NCI-H1105 (cell line): ENCODE results near the gene C5orf52.
"Not testable (repeated sequence)": the region's sequence is repeated elsewhere in the genome, so short reads cannot be mapped to it uniquely, and the experiment has no call there.

ENCODE experiments used
- DNase-seq: peaks from one replicate; lab custom pipeline; 2025; lab: John Stamatoyannopoulos, UW

C5orf52 gene

GRCh38 chr5:157726607-157727006 is 55.3 kb downstream of the C5orf52 start:
- DNase-seq, result not testable (repeated sequence)

GRCh38 chr5:157727858-157728257 is 56.5 kb downstream of the C5orf52 start:
- not testable (repeated sequence) for DNase-seq
